ENCODE data around the gene AP2A2.

GRCh38 chr11:1037506-1038055, 111.9 kb downstream of the AP2A2 start:
- TF ChIP-seq POLR2A (IDR thresholded peaks at IDR 0.05; ENCODE audit: borderline replicate concordance, extremely low read depth, insufficient read depth, insufficient read length) = no peak
- no peak for TF ChIP-seq EZH2 (IDR thresholded peaks at IDR 0.05)
- no peak for TF ChIP-seq CTCF (IDR thresholded peaks at IDR 0.05 in 2 of 3, conservative IDR thresholded peaks at IDR 0.05 in 1 of 3; ENCODE audit: borderline replicate concordance in 1 of 3, insufficient read depth in 1 of 3, low read depth in 2 of 3, low read length in 2 of 3)
- TF ChIP-seq ELF1 (IDR thresholded peaks at IDR 0.05; ENCODE audit: borderline replicate concordance, low read depth) = no peak
- no peak for TF ChIP-seq JUND (IDR thresholded peaks at IDR 0.05)
- no peak for TF ChIP-seq YY1 (IDR thresholded peaks at IDR 0.05; ENCODE audit: extremely low read depth, insufficient replicate concordance, low read depth, low read length)
- TF ChIP-seq REST (IDR thresholded peaks at IDR 0.05; ENCODE audit: low read depth) = no peak
- no peak for TF ChIP-seq POLR2AphosphoS5 (IDR thresholded peaks at IDR 0.05; ENCODE audit: low read depth, low read length)
- no peak for TF ChIP-seq SP1 (IDR thresholded peaks at IDR 0.05; ENCODE audit: low read depth)
- no peak for TF ChIP-seq EGR1 (IDR thresholded peaks at IDR 0.05; ENCODE audit: low read depth)
- TF ChIP-seq RAD21 (IDR thresholded peaks at IDR 0.05; ENCODE audit: low read depth) = no peak
